Mesendoderm (in vitro differentiated cells): Measurements from ENCODE around the gene TSPAN33.

ENCODE experiments used
- DNase-seq: peaks from one replicate; pipeline ENCODE4 v3.0.0; 2013
- H2AK5ac ChIP-seq: 2 replicates; pipeline ENCODE4 v1.6.1; 2013; ENCODE audit warnings: low read length, inconsistent platforms
- H2BK120ac ChIP-seq: 2 replicates; pipeline ENCODE4 v1.6.1; 2013; ENCODE audit warnings: low read depth, mild to moderate bottlenecking, low read length, moderate library complexity, mixed read lengths
- H2BK15ac ChIP-seq: replicated peaks from 2 replicates; pipeline ENCODE4 v1.6.1; 2013; ENCODE audit warnings: low read depth, mild to moderate bottlenecking, moderate library complexity
- H2BK5ac ChIP-seq: 2 replicates; pipeline ENCODE4 v1.6.1; 2013; ENCODE audit warnings: low read length, inconsistent platforms
- H3K18ac ChIP-seq: 2 replicates; pipeline ENCODE4 v1.6.1; 2013; ENCODE audit warnings: mild to moderate bottlenecking, low read length, mixed read lengths
- H3K23ac ChIP-seq: one replicate; pipeline ENCODE4 v1.6.1; 2013; ENCODE audit warnings: low read length
- H3K27ac ChIP-seq: 2 replicates; pipeline ENCODE4 v1.5.1; 2013; ENCODE audit warnings: low read depth, mild to moderate bottlenecking, inconsistent platforms, low read length, moderate library complexity
- H3K27me3 ChIP-seq: 2 replicates; pipeline ENCODE4 v1.6.1; 2013; ENCODE audit warnings: low read length, control low read depth, mild to moderate bottlenecking, inconsistent platforms; ENCODE audit not compliant: insufficient read depth, poor library complexity
- H3K36me3 ChIP-seq: 2 replicates; pipeline ENCODE4 v1.6.1; 2013; ENCODE audit warnings: low read length, inconsistent platforms; ENCODE audit not compliant: control insufficient read depth, insufficient read depth
- H3K4ac ChIP-seq: one replicate; pipeline ENCODE4 v1.6.1; 2013; ENCODE audit warnings: low read depth, mild to moderate bottlenecking, low read length, moderate library complexity
- H3K4me1 ChIP-seq: 2 replicates; pipeline ENCODE4 v1.6.1; 2013; ENCODE audit warnings: low read depth, low read length, inconsistent platforms; ENCODE audit not compliant: control insufficient read depth
- H3K4me2 ChIP-seq: 2 replicates; pipeline ENCODE4 v1.6.1; 2013; ENCODE audit warnings: low read length
- H3K4me3 ChIP-seq: 2 replicates; pipeline ENCODE4 v1.5.1; 2013; ENCODE audit warnings: mild to moderate bottlenecking, low read length
- H3K56ac ChIP-seq: one replicate; pipeline ENCODE4 v1.6.1; 2013; ENCODE audit warnings: low read length
- H3K79me1 ChIP-seq: 2 replicates; pipeline ENCODE4 v1.6.1; 2013; ENCODE audit warnings: low read length, inconsistent platforms
- H3K79me2 ChIP-seq: 2 replicates; pipeline ENCODE4 v1.6.1; 2013; ENCODE audit warnings: mild to moderate bottlenecking, low read length; ENCODE audit not compliant: control insufficient read depth, insufficient read depth
- H3K9ac ChIP-seq: 2 replicates; pipeline ENCODE4 v1.6.1; 2013; ENCODE audit warnings: low read length, inconsistent platforms
- H4K5ac ChIP-seq: one replicate; pipeline ENCODE4 v1.6.1; 2013; ENCODE audit warnings: low read length
- H4K8ac ChIP-seq: one replicate; pipeline ENCODE4 v1.6.1; 2013; ENCODE audit warnings: low read depth, mild to moderate bottlenecking, control low read depth, low read length, moderate library complexity
- WGBS: extraction: QIAGEN DNeasy Blood & Tissue Kit; methylation state at CpG from one replicate; pipeline ENCODE4 v1.1.7; 2013; ENCODE audit warnings: low lambda C conversion rate, missing lambda C conversion rate; ENCODE audit not compliant: insufficient coverage; ENCODE audit errors: extremely low coverage; 5-methylcytosine and 5-hydroxymethylcytosine counted together

The TSPAN33 gene

DNA sequence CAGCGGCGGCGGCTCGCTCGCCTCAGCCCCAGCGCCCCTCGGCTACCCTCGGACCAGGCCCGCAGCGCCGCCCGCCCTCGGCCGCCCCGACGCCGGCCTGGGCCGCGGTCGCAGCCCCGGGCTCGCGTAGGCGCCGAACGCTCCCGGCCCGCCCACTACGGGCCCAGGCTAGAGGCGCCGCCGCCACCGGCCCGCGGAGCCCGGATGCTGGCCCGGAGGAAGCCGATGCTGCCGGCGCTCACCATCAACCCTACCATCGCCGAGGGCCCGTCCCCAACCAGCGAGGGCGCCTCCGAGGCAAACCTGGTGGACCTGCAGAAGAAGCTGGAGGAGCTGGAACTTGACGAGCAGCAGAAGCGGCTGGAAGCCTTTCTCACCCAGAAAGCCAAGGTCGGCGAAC is 18.2 kb upstream of the TSPAN33 start:
- no peak overlapping the region for H2BK120ac ChIP-seq
- no peak overlapping the region for H3K18ac ChIP-seq
- no peak overlapping the region for H4K5ac ChIP-seq
- whole genome bisulfite sequencing, result no CpG with 5 or more reads among the region's 50 CpGs
- H2AK5ac ChIP-seq, result no peak overlapping the region
- H3K4me1 ChIP-seq, result no peaks in the 10 kb centered on the region
- no peaks in the 10 kb centered on the region for H3K79me2 ChIP-seq
- H3K27me3 ChIP-seq, result no peaks in the 10 kb centered on the region
- H3K27ac ChIP-seq, result no peak overlapping the region
- no peak overlapping the region for H3K23ac ChIP-seq
- H3K36me3 ChIP-seq, result no peaks in the 10 kb centered on the region
- H3K56ac ChIP-seq, result no peak overlapping the region
- no peak overlapping the region for H3K4me2 ChIP-seq
- no peaks in the 10 kb centered on the region for H3K79me1 ChIP-seq
- H3K9ac ChIP-seq, result no peak overlapping the region
- no peak overlapping the region for H3K4me3 ChIP-seq
- no peak overlapping the region for H2BK15ac ChIP-seq
- H3K4ac ChIP-seq, result no peak overlapping the region
- no peak overlapping the region for H4K8ac ChIP-seq
- no peak overlapping the region for H2BK5ac ChIP-seq
- peak; percentile 49 for DNase-seq

DNA sequence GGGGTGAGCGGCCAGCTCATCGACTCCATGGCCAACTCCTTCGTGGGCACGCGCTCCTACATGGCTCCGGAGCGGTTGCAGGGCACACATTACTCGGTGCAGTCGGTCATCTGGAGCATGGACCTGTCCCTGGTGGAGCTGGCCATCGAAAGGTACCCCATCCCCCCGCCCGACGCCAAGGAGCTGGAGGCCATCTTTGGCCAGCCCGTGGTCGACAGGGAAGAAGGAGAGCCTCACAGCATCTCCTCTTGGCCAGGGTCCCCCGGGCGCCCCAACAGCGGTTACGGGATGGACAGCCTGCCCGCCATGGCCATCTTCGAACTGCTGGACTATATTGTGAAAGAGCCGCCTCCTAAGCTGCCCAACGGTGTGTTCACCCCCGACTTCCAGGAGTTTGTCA is 17.4 kb upstream of the TSPAN33 start:
- no peak overlapping the region for H3K56ac ChIP-seq
- no peak overlapping the region for H2AK5ac ChIP-seq
- no peak overlapping the region for H3K4me2 ChIP-seq
- no peaks in the 10 kb centered on the region for H3K79me2 ChIP-seq
- no peak overlapping the region for H2BK15ac ChIP-seq
- H3K4me1 ChIP-seq, result no peaks in the 10 kb centered on the region
- H3K18ac ChIP-seq, result no peak overlapping the region
- H3K27ac ChIP-seq, result no peak overlapping the region
- H3K9ac ChIP-seq, result no peak overlapping the region
- H3K27me3 ChIP-seq, result no peaks in the 10 kb centered on the region
- no peak overlapping the region for H2BK120ac ChIP-seq
- no peak overlapping the region for H4K8ac ChIP-seq
- DNase-seq, result no peak
- whole genome bisulfite sequencing, result no CpG with 5 or more reads among the region's 24 CpGs
- no peak overlapping the region for H2BK5ac ChIP-seq
- H4K5ac ChIP-seq, result no peak overlapping the region
- H3K79me1 ChIP-seq, result no peaks in the 10 kb centered on the region
- H3K4ac ChIP-seq, result no peak overlapping the region
- H3K23ac ChIP-seq, result no peak overlapping the region
- no peaks in the 10 kb centered on the region for H3K36me3 ChIP-seq
- H3K4me3 ChIP-seq, result no peak overlapping the region

DNA sequence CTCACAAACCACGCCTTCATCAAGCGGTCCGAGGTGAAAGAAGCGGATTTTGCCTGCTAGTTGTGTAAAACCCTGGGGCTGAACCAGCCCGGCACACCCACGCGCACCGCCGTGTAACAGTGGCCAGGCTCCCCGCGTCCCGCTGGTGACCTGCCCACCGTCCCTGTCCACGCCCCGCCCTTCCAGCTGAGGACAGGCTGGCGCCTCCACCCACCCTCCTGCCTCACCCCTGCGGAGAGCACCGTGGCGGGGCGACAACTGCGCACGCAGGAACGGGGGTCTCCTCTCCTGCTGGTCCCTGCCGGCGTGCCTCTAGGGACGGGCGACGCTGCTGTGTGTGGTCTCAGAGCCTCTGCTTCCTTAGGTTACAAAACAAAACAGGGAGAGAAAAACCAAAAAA is 16.9 kb upstream of the TSPAN33 start:
- no peak overlapping the region for H3K56ac ChIP-seq
- no peak overlapping the region for H4K8ac ChIP-seq
- no peak overlapping the region for H3K4me2 ChIP-seq
- no peaks in the 10 kb centered on the region for H3K79me1 ChIP-seq
- no CpG with 5 or more reads among the region's 28 CpGs for WGBS
- no peaks in the 10 kb centered on the region for H3K36me3 ChIP-seq
- no peak overlapping the region for H3K23ac ChIP-seq
- H3K27me3 ChIP-seq, result no peaks in the 10 kb centered on the region
- no peaks in the 10 kb centered on the region for H3K79me2 ChIP-seq
- H2BK5ac ChIP-seq, result no peak overlapping the region
- H3K4ac ChIP-seq, result no peak overlapping the region
- DNase-seq, result no peak
- H3K4me1 ChIP-seq, result no peaks in the 10 kb centered on the region
- H3K4me3 ChIP-seq, result no peak overlapping the region
- H3K9ac ChIP-seq, result no peak overlapping the region
- no peak overlapping the region for H3K18ac ChIP-seq
- no peak overlapping the region for H3K27ac ChIP-seq
- H2BK120ac ChIP-seq, result no peak overlapping the region
- no peak overlapping the region for H2AK5ac ChIP-seq
- no peak overlapping the region for H4K5ac ChIP-seq
- no peak overlapping the region for H2BK15ac ChIP-seq

DNA sequence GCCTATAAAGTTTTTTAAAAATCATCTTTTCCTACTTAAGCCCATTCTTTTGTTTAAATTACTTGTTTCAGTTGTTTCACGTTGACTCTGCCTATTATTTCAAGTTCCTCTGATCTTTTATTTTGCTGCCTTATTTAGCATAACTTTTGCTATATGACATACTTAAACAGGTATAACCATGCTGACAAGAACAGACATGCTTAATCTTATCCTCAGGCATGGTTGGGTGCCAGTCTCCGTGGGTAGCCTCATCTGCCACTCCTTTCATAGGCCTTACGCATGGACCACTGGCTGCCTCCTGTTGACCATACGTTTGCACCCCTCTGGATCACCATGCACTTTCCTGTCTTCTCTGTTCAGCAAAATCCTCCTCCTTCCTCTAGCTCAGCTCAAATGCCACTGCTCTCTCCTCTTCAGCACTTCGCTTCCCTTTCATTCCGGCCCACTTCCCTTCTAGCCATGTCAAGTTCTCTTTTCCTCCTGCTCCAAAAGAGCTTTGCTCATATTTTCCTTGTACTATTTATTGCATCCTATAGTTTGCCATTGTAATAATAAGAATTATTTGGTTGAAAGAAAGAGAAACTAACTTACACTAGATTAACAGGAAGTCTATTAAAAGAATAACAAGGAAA is 10.0 kb upstream of the TSPAN33 start:
- H3K18ac ChIP-seq, result no peak overlapping the region

DNA sequence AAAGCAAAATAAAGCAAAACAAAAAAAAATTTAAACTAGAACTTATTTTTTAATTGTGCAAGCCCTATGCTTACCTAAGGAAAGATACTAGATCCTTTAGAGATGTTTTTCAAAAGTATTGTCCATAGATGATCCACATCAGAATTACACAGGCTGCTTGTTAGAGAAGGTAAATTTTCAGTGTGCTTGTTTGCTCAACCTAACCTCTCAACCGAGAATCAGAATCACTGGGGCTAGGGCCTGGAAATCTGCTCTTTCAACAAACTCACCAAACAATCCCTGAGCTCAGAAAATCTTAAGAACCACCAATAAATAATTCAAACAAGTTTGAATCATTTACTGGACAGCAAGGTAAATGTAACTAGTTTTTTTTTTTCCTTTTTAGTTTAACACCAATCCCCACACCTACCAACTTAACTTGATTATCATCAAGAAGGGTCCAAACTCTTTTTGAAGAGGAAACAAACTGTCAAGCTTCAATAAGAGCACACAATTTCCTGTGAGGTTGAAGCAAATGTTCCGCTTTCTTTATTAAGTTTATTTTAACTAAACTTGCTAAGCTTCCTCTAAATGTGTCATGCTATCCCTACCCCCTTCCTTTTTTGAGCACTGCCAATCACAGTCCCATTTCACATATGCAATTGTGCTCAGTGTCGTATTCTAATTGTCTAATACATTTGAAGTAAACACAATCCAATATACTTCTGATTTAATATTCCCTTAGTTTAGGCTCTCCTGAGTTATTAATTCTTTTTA is 7.4 kb upstream of the TSPAN33 start:
- no peak for DNase-seq
- Histone ChIP-seq H3K36me3 (no peaks in the 10 kb centered on the region), H2BK120ac (no peak overlapping the region), H3K79me1 (no peaks in the 10 kb centered on the region), H3K56ac (no peak overlapping the region), H3K9ac (no peak overlapping the region), H2BK15ac (no peak overlapping the region), H4K8ac (no peak overlapping the region), H3K4ac (no peak overlapping the region), H3K23ac (no peak overlapping the region), H3K4me3 (no peak overlapping the region), H4K5ac (no peak overlapping the region), H3K27me3 (no peaks in the 10 kb centered on the region), H3K79me2 (no peaks in the 10 kb centered on the region), H3K27ac (no peak overlapping the region), H3K4me1 (no peaks in the 10 kb centered on the region), H3K4me2 (no peak overlapping the region), H3K18ac (no peak overlapping the region), H2BK5ac (no peak overlapping the region), H2AK5ac (no peak overlapping the region)
- no CpG with 5 or more reads among the region's 3 CpGs for WGBS

More for the DNA sequence above, 10.0 kb upstream of the TSPAN33 start:
- Histone ChIP-seq H3K23ac (no peak overlapping the region), H3K4me1 (no peaks in the 10 kb centered on the region), H4K5ac (no peak overlapping the region), H3K36me3 (no peaks in the 10 kb centered on the region), H4K8ac (no peak overlapping the region), H3K56ac (no peak overlapping the region), H2BK15ac (no peak overlapping the region), H3K27me3 (no peaks in the 10 kb centered on the region), H3K4me3 (no peak overlapping the region), H3K79me1 (no peaks in the 10 kb centered on the region), H3K4me2 (no peak overlapping the region), H3K4ac (no peak overlapping the region), H3K79me2 (no peaks in the 10 kb centered on the region), H2AK5ac (no peak overlapping the region), H3K27ac (no peak overlapping the region), H2BK5ac (no peak overlapping the region), H3K9ac (no peak overlapping the region), H2BK120ac (no peak overlapping the region)
- DNase-seq, result no peak
- no CpG with 5 or more reads among the region's 6 CpGs for WGBS

DNA sequence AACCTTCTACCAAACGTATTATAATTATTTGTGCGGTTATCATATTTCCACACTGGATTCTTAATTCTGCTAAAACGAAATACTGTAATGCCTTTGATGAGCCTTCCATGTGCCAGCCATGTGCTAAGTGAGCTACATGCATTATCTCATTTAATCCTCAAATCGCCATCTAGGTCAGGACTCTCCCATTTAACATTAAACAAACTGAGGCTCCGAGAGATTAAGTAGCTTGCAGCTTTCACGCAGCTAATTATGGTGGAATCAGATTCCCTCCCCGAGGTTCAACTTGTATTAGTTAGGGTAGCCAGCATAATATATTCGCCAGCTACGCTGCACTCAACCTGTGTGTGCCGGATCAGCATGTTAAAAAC is 798 bp upstream of the TSPAN33 start:
- H3K4me1 ChIP-seq, result no peaks in the 10 kb centered on the region
- H3K56ac ChIP-seq, result no peak overlapping the region
- DNase-seq, result no peak
- H3K18ac ChIP-seq, result no peak overlapping the region
- H3K4ac ChIP-seq, result no peak overlapping the region
- H3K4me3 ChIP-seq, result no peak overlapping the region
- H2BK120ac ChIP-seq, result no peak overlapping the region
- no peaks in the 10 kb centered on the region for H3K79me2 ChIP-seq
- no peak overlapping the region for H2AK5ac ChIP-seq
- H4K5ac ChIP-seq, result no peak overlapping the region
- H4K8ac ChIP-seq, result no peak overlapping the region
- no peak overlapping the region for H3K4me2 ChIP-seq
- H3K9ac ChIP-seq, result no peak overlapping the region
- peaks cover 3% of the 10 kb centered on the region for H3K27me3 ChIP-seq
- no peak overlapping the region for H2BK15ac ChIP-seq
- 100% methylated on average over 3 of the region's 10 CpGs for WGBS
- no peaks in the 10 kb centered on the region for H3K79me1 ChIP-seq
- no peak overlapping the region for H2BK5ac ChIP-seq
- no peak overlapping the region for H3K23ac ChIP-seq
- no peaks in the 10 kb centered on the region for H3K36me3 ChIP-seq
- H3K27ac ChIP-seq, result no peak overlapping the region
